Rectal smooth muscle tissue (tissue), 1 donor: ENCODE measurements around the gene AANAT.
A peak's percentile ranks its signal among the peaks of the same experiment; 100 is the strongest.
"Not testable (repeated sequence)": the region's sequence is repeated elsewhere in the genome, so short reads cannot be mapped to it uniquely, and the experiment has no call there.

ENCODE experiments used
- H3K27ac ChIP-seq: one replicate; pipeline ENCODE4 v1.7.0; 2013; ENCODE audit warnings: low read depth, low read length, inconsistent platforms
- H3K27me3 ChIP-seq: one replicate; pipeline ENCODE4 v1.7.0; 2013; ENCODE audit warnings: low read length; ENCODE audit not compliant: control insufficient read depth, insufficient read depth
- H3K36me3 ChIP-seq: one replicate; pipeline ENCODE4 v1.7.0; 2013; ENCODE audit warnings: low read length; ENCODE audit not compliant: control insufficient read depth, insufficient read depth
- H3K4me1 ChIP-seq: one replicate; pipeline ENCODE4 v1.7.0; 2013; ENCODE audit warnings: low read length; ENCODE audit not compliant: control insufficient read depth, insufficient read depth
- H3K4me3 ChIP-seq: one replicate; pipeline ENCODE4 v1.7.0; 2013; ENCODE audit warnings: low read length
- H3K9ac ChIP-seq: one replicate; pipeline ENCODE4 v1.7.0; 2013; ENCODE audit warnings: low read length

AANAT gene

GRCh38 chr17:76498876-76499251, 31.5 kb downstream of the AANAT start:
- H3K27me3 ChIP-seq, result no peaks in the 10 kb centered on the region
- H3K9ac ChIP-seq, result peak overlapping the region; percentile 2
- H3K27ac ChIP-seq, result peak overlapping the region; percentile 67
- H3K36me3 ChIP-seq, result no peaks in the 10 kb centered on the region
- peak overlapping the region; percentile 4 for H3K4me3 ChIP-seq
- H3K4me1 ChIP-seq, result peaks cover 7% of the 10 kb centered on the region

GRCh38 chr17:76499267-76499667, 31.9 kb downstream of the AANAT start:
- H3K27me3 ChIP-seq, result no peaks in the 10 kb centered on the region
- peaks cover 7% of the 10 kb centered on the region for H3K4me1 ChIP-seq
- peak overlapping the region; percentile 2 for H3K9ac ChIP-seq
- no peaks in the 10 kb centered on the region for H3K36me3 ChIP-seq
- peak overlapping the region; percentile 4 for H3K4me3 ChIP-seq
- H3K27ac ChIP-seq, result peak overlapping the region; percentile 67

DNA sequence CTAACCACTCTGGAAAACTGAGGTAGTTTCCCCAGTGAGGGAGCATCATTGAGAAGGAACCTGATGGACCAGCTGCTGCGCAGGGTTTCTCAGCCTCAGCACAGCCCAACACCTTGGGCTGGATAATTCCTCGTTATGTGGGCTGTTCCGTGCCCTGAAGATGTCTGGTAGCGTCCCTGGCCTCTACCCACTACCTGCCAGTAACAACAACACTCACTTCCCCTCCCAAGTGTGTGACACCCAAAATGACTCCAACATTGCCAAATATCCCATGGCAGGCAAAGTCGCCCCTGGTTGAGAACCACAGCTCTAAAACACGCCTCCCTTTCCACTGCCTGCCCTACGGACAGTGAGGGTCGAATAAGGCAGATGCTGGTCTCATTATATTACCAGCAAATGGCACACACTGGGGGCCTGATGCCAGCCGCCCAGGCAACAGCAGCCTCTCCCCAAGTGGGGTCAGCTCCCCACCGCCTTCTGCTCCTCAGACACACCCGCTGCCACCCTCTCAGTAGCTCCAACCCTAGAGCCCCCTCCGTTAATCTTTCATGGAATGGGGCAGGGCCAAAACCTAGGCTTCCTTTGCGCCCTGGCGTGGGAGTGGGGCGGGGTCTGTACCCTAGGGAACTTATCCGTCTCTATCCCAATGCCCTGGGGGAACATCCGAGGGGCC, 32.8 kb downstream of the AANAT start:
- no peaks in the 10 kb centered on the region for H3K27me3 ChIP-seq
- H3K4me1 ChIP-seq, result peaks cover 7% of the 10 kb centered on the region
- peak overlapping the region; percentile 51 for H3K9ac ChIP-seq

DNA sequence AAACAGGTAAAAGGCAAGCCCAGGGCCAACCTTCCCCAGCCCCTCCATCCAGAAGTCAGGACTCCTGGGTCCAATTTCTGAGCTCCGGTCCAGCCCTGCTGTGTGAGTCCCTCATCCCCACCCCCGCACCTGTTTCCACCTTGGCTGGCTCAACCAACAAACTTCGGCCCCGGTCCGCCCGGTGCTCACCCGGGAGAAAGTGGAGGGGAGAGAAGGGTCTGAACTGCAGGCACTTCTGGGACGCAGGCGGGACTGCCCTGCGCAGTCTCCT, 33.3 kb downstream of the AANAT start:
- Histone ChIP-seq H3K36me3 (no peaks in the 10 kb centered on the region), H3K27ac (no peak overlapping the region), H3K4me1 (peaks cover 7% of the 10 kb centered on the region), H3K27me3 (no peaks in the 10 kb centered on the region), H3K4me3 (peak overlapping the region; percentile 61), H3K9ac (peak overlapping the region; percentile 51)

More for the DNA sequence above, 32.8 kb downstream of the AANAT start:
- H3K4me3 ChIP-seq, result peak overlapping the region; percentile 61
- H3K27ac ChIP-seq, result no peak overlapping the region
- H3K36me3 ChIP-seq, result no peaks in the 10 kb centered on the region

GRCh38 chr17:76501018-76501826, 33.8 kb downstream of the AANAT start, which contains the start of gene RHBDF2:
Gene RHBDF2, minus strand, starts transcription at chr17:76501423. Its CDS starts 19,899 bp downstream, at chr17:76481524.
- no peaks in the 10 kb centered on the region for H3K36me3 ChIP-seq
- peak within 1 kb of the TSS; percentile 51 for H3K9ac ChIP-seq
- H3K4me1 ChIP-seq, result peaks cover 7% of the 10 kb centered on the region
- H3K27me3 ChIP-seq, result no peaks in the 10 kb centered on the region
- peak within 1 kb of the TSS; percentile 61 for H3K4me3 ChIP-seq
- H3K27ac ChIP-seq, result peak within 1 kb of the TSS; percentile 37

DNA sequence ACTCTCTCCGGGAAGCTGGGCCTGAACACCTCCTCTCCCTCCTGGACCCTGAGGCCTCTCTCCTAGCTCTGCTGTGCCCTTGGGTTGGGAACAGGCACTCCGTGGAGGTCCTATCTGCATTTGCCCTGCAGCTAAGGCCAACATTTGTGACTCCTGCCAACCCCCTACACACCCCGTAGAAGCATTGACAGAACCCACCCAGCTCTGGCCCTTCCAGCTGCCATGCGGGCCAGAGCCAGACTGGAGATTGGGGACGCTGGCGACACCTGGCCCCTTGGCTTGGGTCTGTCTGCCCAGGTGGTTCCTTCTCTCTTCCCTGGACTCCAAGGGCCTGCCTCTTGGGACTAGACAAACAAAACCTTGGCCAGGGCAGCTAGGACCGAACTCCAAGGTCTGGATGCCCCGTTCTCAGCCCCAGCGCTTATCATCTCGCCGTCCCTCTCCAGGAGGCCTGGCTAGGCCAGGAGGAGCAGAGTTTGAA, 34.5 kb downstream of the AANAT start:
- H3K4me1 ChIP-seq, result peaks cover 7% of the 10 kb centered on the region
- H3K27me3 ChIP-seq, result peaks cover 4% of the 10 kb centered on the region
- H3K4me3 ChIP-seq, result peak overlapping the region; percentile 61
- peak overlapping the region; percentile 5 for H3K9ac ChIP-seq
- H3K36me3 ChIP-seq, result no peaks in the 10 kb centered on the region
- peak overlapping the region; percentile 37 for H3K27ac ChIP-seq

GRCh38 chr17:76502341-76503211, 35.2 kb downstream of the AANAT start:
- Histone ChIP-seq H3K4me1 (peaks cover 7% of the 10 kb centered on the region), H3K4me3 (no peak overlapping the region), H3K27ac (no peak overlapping the region), H3K27me3 (peaks cover 4% of the 10 kb centered on the region), H3K36me3 (no peaks in the 10 kb centered on the region), H3K9ac (no peak overlapping the region)

DNA sequence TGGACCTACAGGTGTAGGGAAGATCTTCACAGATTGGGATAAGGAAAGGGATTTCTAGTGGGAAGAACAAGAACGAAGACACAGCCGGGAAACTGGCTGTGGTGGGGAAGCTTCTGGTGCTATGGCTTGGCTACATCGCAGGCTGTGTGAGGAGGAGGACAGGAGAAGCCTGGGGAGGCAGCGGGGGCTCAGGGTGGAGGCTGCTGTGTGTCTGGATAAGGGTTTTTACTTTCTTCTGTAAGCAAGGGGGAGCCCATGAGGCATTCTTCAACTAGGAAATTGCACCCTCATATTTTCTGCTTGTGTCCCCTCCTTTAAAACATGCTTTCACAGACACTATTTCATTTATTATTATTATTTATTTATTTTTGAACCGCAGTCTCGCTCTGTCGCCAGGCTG, 36.7 kb downstream of the AANAT start:
- Histone ChIP-seq H3K27me3 (peaks cover 4% of the 10 kb centered on the region), H3K4me1 (peaks cover 5% of the 10 kb centered on the region), H3K27ac (no peak overlapping the region), H3K36me3 (no peaks in the 10 kb centered on the region), H3K4me3 (no peak overlapping the region), H3K9ac (no peak overlapping the region)

- H3K27me3 ChIP-seq, result peaks cover 4% of the 10 kb centered on the region
- no peak overlapping the region for H3K4me3 ChIP-seq
- peaks cover 2% of the 10 kb centered on the region for H3K4me1 ChIP-seq
- no peak overlapping the region for H3K27ac ChIP-seq
- H3K36me3 ChIP-seq, result no peaks in the 10 kb centered on the region
- H3K9ac ChIP-seq, result no peak overlapping the region
Measured at GRCh38 chr17:76506408-76507345, 39.3 kb downstream of the AANAT start.

DNA sequence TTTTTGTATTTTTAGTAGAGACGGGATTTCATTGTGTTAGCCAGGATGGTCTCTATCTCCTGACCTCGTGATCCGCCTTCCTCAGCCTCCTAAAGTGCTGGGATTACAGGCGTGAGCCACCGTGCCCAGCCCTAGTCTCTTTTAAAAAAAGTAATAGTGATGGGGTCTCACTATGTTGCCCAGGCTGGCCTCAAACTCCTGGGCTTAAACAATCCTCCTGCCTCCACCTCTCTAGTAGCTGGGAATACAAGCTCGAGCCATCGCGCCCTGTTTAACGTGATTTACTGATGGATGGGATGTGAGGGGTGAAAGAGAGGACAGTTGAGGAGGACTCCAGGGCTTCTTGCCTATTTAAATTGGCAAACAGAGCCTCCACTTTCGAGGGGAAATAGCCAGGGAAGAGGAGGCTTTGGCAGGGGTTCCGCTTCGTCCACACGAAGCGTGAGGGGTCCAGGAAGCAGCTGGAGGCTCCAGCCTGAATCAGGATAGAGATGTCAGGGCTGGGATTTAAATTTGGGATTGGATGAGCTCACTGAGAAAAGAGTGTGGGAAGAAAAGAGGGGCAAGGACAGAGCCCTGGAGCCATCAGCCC, 41.2 kb downstream of the AANAT start:
- H3K27ac ChIP-seq, H3K4me3 ChIP-seq, H3K9ac ChIP-seq, H3K36me3 ChIP-seq, H3K4me1 ChIP-seq, H3K27me3 ChIP-seq: not testable (repeated sequence)

- no peak overlapping the region for H3K4me3 ChIP-seq
Measured at GRCh38 chr17:76510831-76511244, 43.4 kb downstream of the AANAT start.

More at GRCh38 chr17:76510831-76511244, 43.4 kb downstream of the AANAT start:
- H3K4me1 ChIP-seq, result peaks cover 4% of the 10 kb centered on the region
- H3K36me3 ChIP-seq, result no peaks in the 10 kb centered on the region
- H3K9ac ChIP-seq, result no peak overlapping the region
- peaks cover 4% of the 10 kb centered on the region for H3K27me3 ChIP-seq
- H3K27ac ChIP-seq, result no peak overlapping the region
